Activated T-cell treated with anti-CD3 and anti-CD28 coated beads, Interleukin-2, amount 50 U/mL, for 4 hours (primary cell): ENCODE data around the gene CEL. TPM values are rescaled to one million over a fixed set of nuclear protein-coding genes. Genes with fewer than 3 reads are reported as not detected.
"Not testable (repeated sequence)": the region's sequence is repeated elsewhere in the genome, so short reads cannot be mapped to it uniquely, and the experiment has no call there.

Source experiments
- ATAC-seq, 2 donors: fragments of 200-7000 bp; cut with Tn5 transposase; one replicate each; pipeline ENCODE4 v1.10.0; 2021
- DNase-seq: peaks from one replicate; pipeline ENCODE4 v3.0.0-alpha.2; 2020
- H3K27me3 Mint-ChIP-seq: one replicate; pipeline ENCODE4 v1.8.0; 2021; ENCODE audit warnings: low read depth, mixed read lengths
- H3K36me3 Mint-ChIP-seq: one replicate; pipeline ENCODE4 v1.8.0; 2022; ENCODE audit warnings: mixed read lengths; ENCODE audit not compliant: insufficient read depth
- H3K4me1 Mint-ChIP-seq: one replicate; pipeline ENCODE4 v1.8.0; 2021; ENCODE audit warnings: low read depth, mixed read lengths
- H3K4me3 Mint-ChIP-seq: one replicate; pipeline ENCODE4 v1.8.0; 2021; ENCODE audit warnings: mild to moderate bottlenecking, moderate library complexity, mixed read lengths
- H3K9me3 Mint-ChIP-seq: one replicate; pipeline ENCODE4 v1.8.0; 2021; ENCODE audit warnings: mixed read lengths
- total RNA-seq, 3 donors: library from RNA; stranded (reverse); gene quantifications; one replicate each; pipeline ENCODE4 v1.2.1, GENCODE V29; 2021

CEL gene
- total RNA-seq, 3 donors from 2014 or later: 3.1 to 4.7 (median 3.9) TPM

- DNase-seq: no peak
- no peaks in the 10 kb centered on the region for H3K4me1 Mint-ChIP-seq
- no peaks in the 10 kb centered on the region for H3K36me3 Mint-ChIP-seq
- H3K27me3 Mint-ChIP-seq: no peaks in the 10 kb centered on the region
- H3K4me3 Mint-ChIP-seq: no peak overlapping the region
- no peaks in the 10 kb centered on the region for H3K9me3 Mint-ChIP-seq
- no peak for ATAC-seq
Observed at GRCh38 chr9:133076691-133077090, 14.9 kb downstream of the CEL start.

- no peaks in the 10 kb centered on the region for H3K36me3 Mint-ChIP-seq
- DNase-seq: no peak
- no peak for ATAC-seq
- no peak overlapping the region for H3K4me3 Mint-ChIP-seq
- H3K4me1 Mint-ChIP-seq: no peaks in the 10 kb centered on the region
- H3K27me3 Mint-ChIP-seq: no peaks in the 10 kb centered on the region
- H3K9me3 Mint-ChIP-seq: no peaks in the 10 kb centered on the region
Observed at GRCh38 chr9:133078486-133078885, 16.7 kb downstream of the CEL start.

- no peaks in the 10 kb centered on the region for H3K4me1 Mint-ChIP-seq
- H3K36me3 Mint-ChIP-seq: no peaks in the 10 kb centered on the region
- H3K4me3 Mint-ChIP-seq: no peak overlapping the region
- H3K9me3 Mint-ChIP-seq: no peaks in the 10 kb centered on the region
- H3K27me3 Mint-ChIP-seq: no peaks in the 10 kb centered on the region
- no peak for DNase-seq
- ATAC-seq: no peak
Observed at GRCh38 chr9:133080161-133080560, 18.4 kb downstream of the CEL start.

- ATAC-seq, H3K4me3 Mint-ChIP-seq: not testable (repeated sequence)
Observed at GRCh38 chr9:133080786-133081779, 19.3 kb downstream of the CEL start.

DNA sequence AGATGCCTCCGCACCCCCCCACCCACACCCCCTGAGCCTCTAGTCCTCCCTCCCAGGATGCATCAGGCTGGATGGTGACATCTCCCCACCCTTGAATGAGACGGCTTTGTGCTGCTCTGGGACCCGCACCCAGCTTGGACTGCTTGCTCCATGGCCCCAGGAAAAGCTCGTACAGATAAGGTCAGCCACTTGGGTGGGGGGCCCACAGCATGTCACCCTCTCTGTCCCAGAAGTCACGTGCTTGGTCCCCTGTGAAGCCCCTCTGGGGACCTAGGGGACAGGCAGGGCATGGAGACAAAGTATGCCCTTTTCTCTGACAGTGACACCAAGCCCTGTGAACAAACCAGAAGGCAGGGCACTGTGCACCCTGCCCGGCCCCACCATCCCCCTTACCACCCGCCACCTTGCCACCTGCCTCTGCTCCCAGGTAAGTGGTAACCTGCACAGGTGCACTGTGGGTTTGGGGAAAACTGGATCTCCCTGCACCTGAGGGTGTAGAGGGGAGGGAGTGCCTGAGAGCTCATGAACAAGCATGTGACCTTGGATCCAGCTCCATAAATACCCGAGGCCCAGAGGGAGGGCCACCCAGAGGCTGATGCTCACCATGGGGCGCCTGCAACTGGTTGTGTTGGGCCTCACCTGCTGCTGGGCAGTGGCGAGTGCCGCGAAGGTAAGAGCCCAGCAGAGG lies 20.3 kb downstream of the CEL start:
- not testable (repeated sequence) for ATAC-seq, DNase-seq, H3K4me3 Mint-ChIP-seq, H3K27me3 Mint-ChIP-seq, H3K4me1 Mint-ChIP-seq, H3K36me3 Mint-ChIP-seq, H3K9me3 Mint-ChIP-seq

More at GRCh38 chr9:133080786-133081779, 19.3 kb downstream of the CEL start:
- H3K9me3 Mint-ChIP-seq, H3K36me3 Mint-ChIP-seq, H3K4me1 Mint-ChIP-seq, H3K27me3 Mint-ChIP-seq, DNase-seq: not testable (repeated sequence)

DNA sequence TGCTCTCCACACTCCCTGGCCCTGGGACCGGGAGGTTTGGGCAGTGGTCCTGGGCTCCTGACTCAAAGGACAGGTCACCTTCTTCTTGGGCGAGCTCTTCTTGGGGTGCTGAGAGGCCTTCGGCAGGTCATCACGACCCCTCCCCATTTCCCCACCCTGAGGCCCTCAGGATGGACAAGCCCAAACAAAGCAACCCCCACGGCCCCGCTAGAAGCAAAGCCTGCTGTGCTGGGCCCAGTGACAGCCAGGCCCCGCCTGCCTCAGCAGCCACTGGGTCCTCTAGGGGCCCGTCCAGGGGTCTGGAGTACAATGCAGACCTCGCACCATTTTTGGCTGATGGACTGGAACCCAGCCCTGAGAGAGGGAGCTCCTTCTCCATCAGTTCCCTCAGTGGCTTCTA lies 21.9 kb downstream of the CEL start:
- not testable (repeated sequence) for ATAC-seq, H3K36me3 Mint-ChIP-seq, H3K4me3 Mint-ChIP-seq, H3K27me3 Mint-ChIP-seq, DNase-seq, H3K9me3 Mint-ChIP-seq, H3K4me1 Mint-ChIP-seq

DNA sequence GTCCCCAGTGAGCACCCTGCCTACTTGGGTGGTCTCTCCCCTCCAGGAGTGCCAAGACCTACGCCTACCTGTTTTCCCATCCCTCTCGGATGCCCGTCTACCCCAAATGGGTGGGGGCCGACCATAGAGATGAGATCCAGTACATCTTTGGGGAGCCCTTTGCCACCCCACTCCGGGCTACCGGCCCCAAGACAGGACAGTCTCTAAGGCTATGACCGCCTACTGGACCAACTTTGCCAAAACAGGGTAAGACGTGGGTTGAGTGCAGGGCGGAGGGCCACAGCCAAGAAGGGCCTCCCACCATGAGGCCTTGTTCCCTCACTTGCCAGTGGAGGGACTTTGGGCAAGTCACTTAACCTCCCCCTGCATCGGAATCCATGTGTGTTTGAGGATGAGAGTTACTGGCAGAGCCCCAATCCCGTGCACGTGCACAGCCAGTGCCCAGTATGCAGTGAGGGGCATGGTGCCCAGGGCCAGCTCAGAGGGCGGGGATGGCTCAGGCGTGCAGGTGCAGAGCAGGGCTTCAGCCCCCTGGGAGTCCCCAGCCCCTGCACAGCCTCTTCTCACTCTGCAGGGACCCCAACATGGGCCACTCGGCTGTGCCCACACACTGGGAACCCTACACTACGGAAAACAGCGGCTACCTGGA lies 24.6 kb downstream of the CEL start:
- H3K4me3 Mint-ChIP-seq, H3K27me3 Mint-ChIP-seq, DNase-seq, ATAC-seq, H3K36me3 Mint-ChIP-seq, H3K4me1 Mint-ChIP-seq, H3K9me3 Mint-ChIP-seq: not testable (repeated sequence)

GRCh38 chr9:133086894-133087293 lies 25.1 kb downstream of the CEL start:
- DNase-seq: no peak
- Mint-ChIP-seq H3K36me3 (no peaks in the 10 kb centered on the region), H3K27me3 (no peaks in the 10 kb centered on the region), H3K9me3 (no peaks in the 10 kb centered on the region), H3K4me1 (no peaks in the 10 kb centered on the region), H3K4me3 (no peak overlapping the region)
- ATAC-seq: no peak

DNA sequence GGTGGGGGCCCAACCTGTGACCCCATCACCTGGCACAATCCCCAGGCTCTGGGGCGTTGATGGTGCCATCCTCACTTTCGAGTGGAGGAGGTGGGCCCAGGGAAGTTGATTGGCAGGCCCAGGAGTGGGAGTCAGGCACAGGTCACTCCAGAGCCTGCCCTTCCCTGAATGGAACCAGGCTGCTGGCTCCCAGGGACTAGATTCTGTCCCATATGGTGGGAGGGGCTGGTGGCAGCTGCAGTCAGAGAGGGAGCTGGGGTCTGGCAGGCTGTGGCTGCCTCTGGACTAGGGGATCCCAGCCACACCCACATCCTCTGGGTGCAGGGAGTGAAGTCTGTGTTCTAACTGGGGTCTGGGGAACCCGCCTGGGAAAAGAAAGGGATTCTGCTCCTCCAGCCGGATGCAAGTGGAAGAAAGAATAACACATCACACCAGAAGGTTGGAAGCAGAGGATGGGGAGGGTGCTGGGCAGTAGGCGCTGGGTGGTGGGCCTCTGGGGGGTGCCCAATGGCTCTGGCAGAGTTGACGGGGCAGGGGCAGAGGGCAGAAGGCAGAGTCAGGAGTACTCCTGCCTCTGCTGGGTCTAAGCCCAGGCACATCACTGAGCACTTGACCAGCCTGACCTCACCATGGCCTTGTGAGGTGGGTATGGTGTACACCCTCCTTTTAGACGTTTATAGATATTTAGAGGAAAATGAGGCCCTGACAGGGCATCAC lies 25.8 kb downstream of the CEL start:
- ATAC-seq (no peak), DNase-seq (no peak)
- H3K4me3 Mint-ChIP-seq: no peak overlapping the region
- no peaks in the 10 kb centered on the region for H3K9me3 Mint-ChIP-seq
- no peaks in the 10 kb centered on the region for H3K36me3 Mint-ChIP-seq
- no peaks in the 10 kb centered on the region for H3K27me3 Mint-ChIP-seq
- H3K4me1 Mint-ChIP-seq: no peaks in the 10 kb centered on the region

- Mint-ChIP-seq H3K9me3 (no peaks in the 10 kb centered on the region), H3K4me3 (no peak overlapping the region), H3K27me3 (no peaks in the 10 kb centered on the region), H3K4me1 (no peaks in the 10 kb centered on the region), H3K36me3 (no peaks in the 10 kb centered on the region)
- DNase-seq: no peak
- ATAC-seq: no peak
Observed at GRCh38 chr9:133088146-133088750, 26.5 kb downstream of the CEL start.

DNA sequence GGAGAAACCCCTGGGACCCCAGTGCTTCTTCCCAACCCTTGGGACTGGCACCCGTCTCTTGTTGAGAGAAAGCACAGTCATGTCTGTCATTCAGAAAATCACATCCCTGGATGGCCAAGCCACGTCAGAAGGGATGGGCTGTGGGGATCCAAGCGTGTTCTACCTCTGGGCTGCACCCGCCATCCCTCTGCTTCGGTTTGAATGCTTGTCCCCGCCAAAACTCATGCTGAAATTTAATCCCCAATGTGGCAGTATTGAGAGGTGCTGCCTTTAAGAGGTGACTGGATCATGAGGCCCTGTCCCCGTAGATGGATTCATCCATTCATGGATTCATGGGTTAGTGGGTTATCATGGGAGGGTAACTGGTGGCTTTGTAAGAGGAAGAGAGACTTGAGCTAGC lies 27.0 kb downstream of the CEL start:
- no peaks in the 10 kb centered on the region for H3K4me1 Mint-ChIP-seq
- no peaks in the 10 kb centered on the region for H3K27me3 Mint-ChIP-seq
- no peak overlapping the region for H3K4me3 Mint-ChIP-seq
- DNase-seq: no peak
- no peak for ATAC-seq
- no peaks in the 10 kb centered on the region for H3K36me3 Mint-ChIP-seq
- no peaks in the 10 kb centered on the region for H3K9me3 Mint-ChIP-seq

DNA sequence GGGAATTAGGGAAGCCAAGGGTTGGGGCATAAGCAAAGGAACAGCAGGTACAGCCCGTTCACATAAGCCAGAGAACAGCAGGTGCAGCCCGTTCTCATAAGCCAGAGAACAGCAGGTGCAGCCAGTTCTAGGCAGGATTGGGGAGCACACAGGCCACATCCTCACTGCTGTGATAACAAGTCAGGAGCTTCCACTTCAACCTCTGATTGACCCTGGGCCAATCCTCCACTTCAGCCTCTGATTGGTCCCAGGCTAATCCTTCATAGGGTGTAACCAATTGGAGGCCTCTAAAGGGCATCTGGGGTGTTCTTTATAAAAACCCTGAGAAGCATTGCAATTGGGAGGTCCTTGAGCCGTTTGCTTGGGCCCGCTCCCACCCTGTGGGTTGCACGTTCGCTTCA lies 27.5 kb downstream of the CEL start:
- DNase-seq (no peak), ATAC-seq (no peak)
- H3K27me3 Mint-ChIP-seq: no peaks in the 10 kb centered on the region
- no peaks in the 10 kb centered on the region for H3K9me3 Mint-ChIP-seq
- no peak overlapping the region for H3K4me3 Mint-ChIP-seq
- H3K36me3 Mint-ChIP-seq: no peaks in the 10 kb centered on the region
- H3K4me1 Mint-ChIP-seq: no peaks in the 10 kb centered on the region

- H3K9me3 Mint-ChIP-seq: peaks cover 4% of the 10 kb centered on the region
Observed at GRCh38 chr9:133090187-133090586, 28.4 kb downstream of the CEL start.

More at GRCh38 chr9:133090187-133090586, 28.4 kb downstream of the CEL start:
- H3K4me1 Mint-ChIP-seq: no peaks in the 10 kb centered on the region
- ATAC-seq (no peak), DNase-seq (no peak)
- no peaks in the 10 kb centered on the region for H3K36me3 Mint-ChIP-seq
- H3K4me3 Mint-ChIP-seq: no peak overlapping the region
- H3K27me3 Mint-ChIP-seq: no peaks in the 10 kb centered on the region
